SK-N-DZ (cell line): ENCODE data around the gene NTSR2.
A peak's percentile ranks its signal among the peaks of the same experiment; 100 is the strongest.

ENCODE experiments used
- DNase-seq: peaks from one replicate; pipeline ENCODE4 v3.0.0-alpha.2; 2015; ENCODE audit warnings: low spot score

Gene NTSR2

DNA sequence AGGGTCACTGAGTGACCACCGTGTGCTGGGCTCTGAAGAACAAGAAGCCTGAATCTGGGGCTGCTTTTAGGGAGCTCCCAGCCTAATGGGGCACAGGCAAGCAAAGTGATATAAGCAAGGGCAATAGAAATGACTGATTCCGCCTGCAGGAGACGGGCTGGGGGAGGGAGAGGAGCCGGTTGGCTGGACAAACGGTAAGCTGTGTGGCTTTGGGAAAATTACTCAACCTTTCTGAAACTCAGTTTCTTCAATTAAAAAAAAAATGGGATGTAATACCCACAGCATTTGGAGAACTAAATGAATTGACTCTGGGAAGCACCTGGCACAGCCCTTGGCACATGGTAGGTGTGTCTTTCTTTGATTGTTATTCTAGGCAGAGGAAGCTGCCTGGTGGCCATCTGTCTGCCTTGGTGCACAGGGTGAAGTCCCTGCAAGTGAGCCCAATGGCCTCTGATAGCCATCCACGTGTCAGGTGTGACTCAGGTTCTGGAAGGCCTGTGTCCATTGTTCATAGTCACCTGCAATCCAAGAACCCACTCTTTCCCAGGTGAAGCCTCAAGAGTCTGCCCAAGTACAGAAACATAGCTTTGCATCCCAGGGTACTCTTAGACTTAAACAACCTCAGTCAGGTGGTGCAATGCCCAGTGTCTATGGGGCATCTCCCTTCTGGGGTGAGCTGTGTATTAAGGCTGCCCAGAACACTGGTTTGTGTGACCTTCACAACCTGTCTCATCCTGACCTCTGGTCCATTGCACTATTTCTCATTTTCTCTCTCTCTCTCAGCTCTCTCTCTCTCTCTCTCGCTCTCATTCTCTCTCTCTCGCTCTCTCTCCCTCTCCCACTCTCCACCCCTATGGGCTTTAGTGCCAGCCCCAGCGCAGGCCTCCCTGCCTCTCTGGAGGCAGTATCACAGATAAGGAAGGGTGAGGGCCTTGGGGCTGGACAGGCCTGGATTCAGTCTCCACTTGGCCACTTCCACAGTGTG, 30.0 kb upstream of the NTSR2 start:
- no peak for DNase-seq

DNA sequence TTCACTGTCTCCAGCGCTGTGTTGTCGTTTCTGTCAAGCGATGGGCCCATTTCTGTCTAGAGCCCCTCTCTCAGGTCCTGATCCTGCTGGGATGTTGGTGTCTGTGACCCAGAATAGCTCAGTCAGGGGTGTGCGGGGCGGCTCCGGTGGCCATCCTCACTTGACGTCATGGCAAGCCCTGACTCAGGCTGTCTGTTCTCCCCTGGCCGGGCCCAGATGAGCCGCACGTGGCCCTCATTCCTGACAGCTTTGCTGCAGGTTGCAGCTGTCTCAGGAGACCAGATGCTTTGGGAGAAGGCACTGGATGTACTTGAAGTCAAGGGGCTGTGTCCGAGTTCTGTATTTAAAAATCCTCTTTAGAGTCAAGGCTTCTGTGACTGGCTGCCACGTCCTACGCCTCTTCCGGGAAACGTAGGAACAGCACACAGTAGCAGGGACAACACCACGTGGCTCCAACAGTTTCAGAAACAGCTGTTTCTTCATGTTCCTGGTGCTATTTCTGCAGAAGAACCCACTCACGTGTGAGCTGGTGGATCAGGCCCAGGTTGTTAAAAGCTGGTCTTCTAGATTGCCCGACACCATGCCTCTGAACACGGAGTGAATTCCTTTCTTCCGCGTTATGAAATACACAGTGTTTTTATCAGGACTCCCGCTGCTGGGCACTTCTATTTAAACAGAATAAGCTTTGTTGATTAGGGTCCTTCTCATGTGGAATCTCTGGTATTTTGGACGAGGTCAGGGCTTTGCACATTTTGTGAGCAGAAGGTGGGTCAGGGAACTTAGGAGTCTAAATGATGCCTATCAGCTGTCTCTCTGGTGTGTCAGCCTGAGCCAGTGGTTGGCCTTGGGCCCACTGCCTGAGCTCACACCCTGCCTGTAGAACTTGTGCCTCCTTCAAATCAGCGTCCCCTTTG, 28.3 kb upstream of the NTSR2 start:
- peak; percentile 36 for DNase-seq

DNA sequence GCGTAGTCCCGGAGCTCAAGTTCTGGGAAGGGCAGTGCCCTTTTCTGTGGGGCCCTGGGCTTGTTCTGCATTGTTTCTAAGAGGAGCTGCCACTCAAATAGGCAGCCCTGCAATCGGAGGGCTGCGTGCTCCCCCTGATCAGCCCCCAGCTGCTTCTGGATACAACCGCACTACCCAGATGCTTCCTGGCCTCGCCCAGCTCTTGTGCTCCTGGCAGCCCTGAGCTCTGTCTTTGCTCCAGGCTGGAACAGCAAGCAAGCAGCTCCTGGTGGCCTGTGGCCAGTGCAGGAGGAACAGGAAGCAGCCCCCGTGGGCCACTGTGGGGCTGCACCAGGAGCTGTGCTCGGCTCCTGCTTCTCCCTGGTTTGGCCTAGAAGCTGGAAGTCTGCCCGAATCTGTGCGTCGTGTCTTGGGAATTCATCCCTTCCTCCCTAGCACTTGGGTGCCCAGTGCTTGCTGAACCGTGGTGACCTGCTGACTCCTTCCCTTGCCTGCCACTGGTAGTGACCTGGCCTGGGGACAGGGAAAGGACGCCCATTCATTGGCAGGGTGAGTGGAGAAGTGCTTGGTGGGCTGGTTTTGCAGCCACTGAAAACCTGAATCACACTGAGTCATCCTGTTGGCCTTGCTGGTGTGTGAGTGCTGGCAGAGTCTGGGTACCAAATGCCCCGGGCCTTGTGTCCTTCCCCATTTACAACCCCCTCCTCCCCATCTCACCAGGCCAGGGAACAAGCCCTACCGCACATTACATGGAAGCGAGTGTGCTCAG, 27.3 kb upstream of the NTSR2 start:
- peak; percentile 38 for DNase-seq

DNA sequence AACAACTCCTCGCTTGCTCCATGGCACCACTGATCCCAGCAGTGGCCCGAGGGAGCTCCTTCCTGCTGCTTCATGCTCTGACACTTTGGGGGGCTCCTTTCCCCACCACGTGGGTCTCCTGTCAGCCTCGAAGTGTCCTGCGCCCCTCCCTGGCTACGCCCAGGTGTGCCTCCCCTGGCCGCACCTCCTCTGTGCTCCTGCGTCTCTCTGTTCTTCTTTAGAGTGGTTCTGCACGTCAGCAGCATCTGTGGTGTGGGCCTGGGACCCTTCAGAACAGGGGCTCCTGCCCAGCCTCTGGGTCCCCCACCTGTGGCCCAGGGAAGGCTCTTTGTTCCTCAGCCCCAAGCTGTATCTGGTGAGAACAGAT, 26.7 kb upstream of the NTSR2 start:
- no peak for DNase-seq

DNA sequence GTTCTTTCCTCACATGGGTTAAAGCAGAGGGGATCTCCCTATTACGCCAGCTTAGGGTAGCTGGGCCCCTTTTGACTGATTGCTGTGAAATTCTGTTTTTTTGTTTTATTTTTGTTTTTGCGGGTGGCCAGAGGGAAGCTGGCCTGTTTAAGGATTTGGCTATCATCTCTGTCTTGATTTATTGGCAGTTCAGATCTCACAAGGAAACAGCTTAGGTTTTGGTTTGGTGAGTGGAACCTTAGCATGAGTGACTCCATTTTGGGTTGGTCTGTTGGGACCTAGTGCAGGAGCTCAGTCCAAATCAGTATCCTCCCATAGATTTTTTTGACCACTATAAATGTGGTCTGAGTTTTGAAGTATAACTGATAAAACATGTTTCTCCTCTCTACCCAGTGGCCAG, 25.6 kb upstream of the NTSR2 start:
- no peak for DNase-seq

DNA sequence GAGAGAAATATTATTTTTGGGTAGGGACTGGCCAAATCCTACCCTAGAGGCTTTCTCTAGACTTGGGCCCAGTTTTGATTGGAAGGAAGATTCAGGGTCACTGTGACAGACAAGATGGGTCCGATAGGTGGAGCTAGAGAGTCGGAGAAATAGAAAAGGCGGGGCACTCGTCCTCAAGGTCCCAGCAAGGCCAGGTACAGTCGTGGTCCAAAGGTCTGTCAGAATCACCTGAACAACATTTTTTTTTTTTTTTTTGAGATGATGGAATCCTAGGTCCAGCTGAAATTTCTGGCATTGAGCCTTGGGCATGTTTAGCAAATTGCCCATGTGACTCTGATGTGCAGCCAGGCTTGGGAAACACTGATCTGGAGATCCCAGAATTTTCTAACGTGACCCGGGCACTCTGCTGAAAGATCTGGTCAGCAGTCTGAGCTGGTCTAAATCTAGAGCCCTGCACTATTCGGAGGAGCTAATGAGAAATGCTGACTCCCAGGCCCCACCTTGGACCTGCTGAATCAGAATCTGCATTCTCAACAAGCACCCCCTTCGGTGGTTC, 23.0 kb upstream of the NTSR2 start:
- DNase-seq = peak; percentile 71

DNA sequence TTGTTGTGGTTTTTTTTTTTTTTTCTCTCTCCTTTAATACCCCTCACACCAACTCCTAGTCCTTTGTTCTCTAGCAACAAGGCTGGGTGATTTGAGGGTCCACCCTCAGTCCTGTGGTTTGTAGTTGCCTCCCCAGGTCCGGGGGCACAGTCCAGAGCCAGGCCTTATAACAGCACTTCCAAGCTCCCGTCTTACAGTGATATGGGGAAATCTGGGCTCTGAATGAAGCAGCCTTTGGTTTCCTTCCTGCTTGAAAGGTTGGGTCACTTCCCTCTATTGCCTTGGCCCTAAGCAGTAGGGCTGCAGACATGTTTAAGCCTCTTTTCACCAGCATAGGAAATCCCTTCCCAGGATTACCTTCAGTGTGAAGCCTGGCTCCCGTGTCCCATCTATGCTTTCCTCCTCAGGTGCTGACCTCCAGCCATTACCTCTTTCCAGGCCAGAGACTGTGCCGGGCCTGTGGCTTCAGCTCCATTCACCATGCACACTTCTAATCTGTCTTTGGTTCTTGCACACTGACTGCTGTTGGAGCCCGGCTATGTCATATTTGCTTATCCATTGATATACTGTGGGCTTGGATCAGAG, 21.2 kb upstream of the NTSR2 start:
- DNase-seq = no peak

DNA sequence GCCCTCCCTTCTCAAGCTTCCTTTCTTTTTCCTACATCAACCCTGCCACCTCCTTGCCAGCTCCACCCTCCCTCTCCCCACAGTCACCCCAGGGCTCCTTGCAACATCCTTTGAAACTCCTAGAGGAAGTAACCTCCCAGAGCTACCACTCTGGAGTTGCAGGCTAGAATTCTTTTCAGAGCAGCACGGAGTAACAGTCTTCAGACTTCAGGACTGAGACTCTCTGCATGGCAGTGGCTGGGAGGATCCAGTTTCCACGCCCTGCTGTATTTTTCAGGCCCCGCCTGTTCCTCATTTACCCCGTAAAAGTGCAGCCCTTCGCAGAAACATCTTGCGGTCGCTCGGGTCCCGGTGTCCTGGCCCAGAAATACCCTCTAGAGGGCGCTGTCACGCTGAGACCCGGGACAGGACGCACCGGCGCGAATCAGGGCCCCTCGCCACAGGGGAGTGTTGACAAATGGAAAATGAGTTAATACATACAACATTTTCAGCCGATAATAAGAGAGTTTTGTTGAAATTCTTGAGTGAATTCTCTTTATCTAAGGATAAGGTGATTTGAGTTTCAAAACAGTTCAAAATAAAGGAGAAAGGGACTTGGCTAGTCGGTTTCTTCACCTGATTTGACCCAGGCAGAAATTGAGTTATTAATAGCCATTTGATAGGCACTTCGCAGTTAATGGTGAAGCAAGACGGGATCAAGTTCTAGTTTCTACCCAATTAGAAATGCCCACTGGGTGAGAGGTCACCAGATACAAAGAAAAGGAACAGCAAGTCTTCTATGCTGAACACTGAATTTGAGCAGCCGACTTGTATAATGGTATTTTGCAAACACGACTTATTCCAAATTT, 18.5 kb upstream of the NTSR2 start:
- peak; percentile 64 for DNase-seq

DNA sequence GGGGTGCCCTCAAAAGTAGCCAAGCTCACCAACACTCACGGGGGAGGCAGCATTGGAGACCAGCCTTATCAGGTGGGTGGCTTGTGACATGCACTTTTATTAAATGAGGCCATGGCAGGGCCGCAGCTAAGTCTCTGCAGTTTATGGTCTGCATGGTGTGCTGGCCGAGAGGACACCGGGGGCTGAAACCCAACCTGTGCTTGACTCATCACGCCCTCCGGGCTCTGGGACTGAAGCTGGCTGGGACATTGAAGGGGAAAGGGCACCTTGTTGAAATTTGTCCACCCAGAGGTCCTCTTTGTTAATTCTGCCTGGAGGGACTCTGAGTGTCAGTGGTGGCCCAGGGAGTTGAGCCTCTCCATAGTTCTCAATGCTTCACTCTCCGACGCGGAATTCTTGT, 17.7 kb upstream of the NTSR2 start:
- DNase-seq = no peak

DNA sequence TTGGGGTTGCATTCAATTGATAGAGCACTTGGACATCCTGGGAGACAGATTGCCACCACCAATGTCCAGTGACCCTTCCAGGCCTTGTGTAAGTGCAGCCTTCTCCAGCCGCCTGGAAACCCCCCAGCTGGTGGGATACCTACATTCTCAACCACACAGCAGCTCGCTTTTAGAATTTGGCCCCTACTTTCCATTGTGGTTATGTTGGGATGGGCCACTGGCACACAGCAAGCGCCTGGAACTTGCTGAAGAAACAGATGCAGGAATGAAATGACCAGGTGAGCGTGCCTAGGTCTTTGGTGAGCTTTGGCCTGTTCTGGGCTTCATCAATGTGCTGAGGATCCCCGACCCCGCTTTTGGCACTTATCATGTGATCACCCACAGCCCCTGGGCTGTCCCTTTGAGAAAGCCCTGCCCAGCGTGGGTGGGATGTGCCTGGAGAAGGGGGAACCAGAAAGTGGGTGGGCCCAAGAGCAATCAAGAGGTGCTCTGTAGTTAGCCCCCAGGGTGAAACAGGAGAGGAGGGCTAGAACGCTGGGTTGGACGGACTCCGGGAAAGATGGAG, 16.0 kb upstream of the NTSR2 start:
- no peak for DNase-seq

DNA sequence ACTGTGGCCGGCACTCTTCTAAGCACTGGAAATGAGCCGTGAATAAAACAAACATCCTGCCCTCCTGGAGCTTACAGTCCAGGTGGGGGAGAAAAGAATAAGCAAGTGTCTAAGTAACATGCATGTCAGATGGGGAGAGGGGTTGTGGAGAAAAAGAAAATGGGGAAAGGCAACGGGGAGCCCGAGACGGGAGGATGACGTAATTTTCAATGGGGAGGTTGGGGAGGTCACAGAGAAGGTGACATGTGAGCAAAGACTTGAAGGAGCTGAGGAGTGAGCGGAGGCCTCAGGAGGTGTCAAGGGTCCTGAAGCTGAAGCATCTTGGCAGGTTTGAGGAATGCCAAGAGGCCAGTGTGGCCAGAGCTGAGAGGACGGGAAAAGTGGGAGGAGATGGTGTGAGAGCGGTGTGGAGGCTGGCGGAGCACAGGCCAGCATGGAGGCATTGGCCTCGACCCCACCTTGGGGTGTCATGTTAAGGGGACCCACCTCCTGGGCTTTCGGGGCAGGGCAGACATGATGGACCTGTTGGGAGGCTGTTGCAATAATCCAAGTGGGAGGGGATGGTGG, 15.0 kb upstream of the NTSR2 start:
- DNase-seq = no peak

DNA sequence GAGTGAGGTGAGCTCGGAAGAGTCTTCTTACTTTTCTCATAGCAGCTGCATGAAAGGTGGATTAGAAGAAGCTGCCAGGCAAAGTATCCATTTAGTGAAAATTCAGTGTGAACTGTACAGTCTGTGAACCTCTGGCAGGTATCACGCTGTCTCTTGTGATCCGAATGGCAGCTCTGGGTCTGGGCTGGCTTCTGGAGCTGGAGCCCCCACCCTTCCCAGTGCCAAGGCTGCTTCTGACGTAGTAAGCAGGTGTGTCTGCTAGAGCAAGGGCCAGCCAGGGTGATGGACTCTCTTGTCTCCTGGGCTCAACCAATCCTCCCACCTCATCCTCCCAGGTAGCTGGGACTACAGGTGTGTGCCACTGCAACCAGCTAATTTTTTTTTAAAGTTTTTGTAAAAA, 14.0 kb upstream of the NTSR2 start:
- DNase-seq = no peak

DNA sequence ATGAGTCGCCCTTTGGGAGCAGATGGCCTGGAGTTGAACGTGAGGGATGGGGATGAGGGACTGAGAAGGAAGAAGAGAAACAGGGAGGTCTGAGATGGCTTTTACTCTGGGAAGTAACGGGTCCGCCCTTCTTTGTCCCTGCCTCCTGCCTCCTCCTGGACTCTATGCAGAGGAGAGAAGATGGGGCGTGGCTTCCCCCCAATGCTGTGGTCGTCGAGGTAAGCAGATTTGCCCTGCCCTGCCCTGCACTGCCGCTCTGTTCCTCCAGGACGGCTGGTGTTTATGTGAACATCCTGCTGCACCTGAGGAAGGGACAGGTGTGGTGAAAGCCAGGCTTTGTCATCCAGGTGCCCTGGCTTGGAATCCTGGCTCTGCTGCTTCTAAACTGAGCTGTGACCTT, 13.5 kb upstream of the NTSR2 start:
- DNase-seq = no peak

DNA sequence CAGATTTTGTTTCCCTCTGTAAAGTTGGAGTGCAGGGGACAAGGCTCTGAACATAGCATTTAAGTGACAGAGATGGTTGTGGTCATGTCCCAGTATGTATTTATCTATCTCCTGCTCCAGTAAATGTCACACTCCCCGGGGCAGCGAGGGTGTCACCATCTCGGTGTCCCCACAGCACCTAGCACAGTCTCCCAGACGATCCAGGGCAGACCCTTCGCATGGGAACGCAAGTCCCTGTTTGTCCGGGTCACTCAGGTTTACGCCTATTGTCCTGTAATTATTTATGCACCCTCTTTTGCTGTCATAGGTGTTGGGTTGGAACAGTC, 12.6 kb upstream of the NTSR2 start:
- no peak for DNase-seq

DNA sequence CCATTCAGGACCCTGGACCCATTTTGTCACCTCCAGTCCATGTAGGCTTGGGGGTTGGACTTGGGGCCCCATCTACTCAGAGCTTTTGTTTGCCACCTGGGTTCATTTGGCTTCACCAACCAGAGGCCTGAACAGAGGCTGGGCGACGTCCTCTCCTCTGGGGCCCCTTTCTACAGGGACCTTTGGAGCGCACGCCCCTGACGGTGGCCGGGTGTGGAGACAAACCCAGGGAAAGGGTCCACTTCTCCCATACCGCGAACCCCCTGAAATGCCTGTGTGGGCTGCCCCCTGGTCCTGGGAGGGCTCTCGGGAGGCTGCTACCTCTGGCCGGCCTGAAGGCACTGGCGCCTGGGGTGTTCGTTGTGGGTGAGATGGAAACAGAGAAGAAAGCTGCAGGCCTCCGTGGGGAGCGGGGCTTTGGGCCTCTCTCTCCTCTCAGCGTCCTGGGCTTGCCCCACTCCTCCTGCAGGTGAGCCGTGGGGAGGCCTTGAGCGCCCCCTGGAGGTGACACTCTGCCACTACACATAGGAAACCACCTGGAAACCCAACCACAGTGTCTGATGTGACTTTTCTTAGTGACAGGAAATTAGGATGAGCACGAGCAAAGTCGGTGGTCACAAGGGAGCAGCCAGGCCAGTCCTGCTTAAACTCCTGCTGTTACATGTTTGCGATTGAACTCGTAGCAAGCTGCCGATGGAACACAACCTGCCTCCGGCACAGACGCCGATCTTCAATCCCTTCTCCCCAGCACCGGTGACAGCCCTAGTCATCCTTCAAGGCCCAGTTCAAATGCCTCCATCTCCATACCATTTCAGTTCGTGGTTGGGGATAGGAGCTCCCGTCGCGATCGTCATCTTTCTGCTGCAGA, 12.0 kb upstream of the NTSR2 start:
- DNase-seq = peak; percentile 77

DNA sequence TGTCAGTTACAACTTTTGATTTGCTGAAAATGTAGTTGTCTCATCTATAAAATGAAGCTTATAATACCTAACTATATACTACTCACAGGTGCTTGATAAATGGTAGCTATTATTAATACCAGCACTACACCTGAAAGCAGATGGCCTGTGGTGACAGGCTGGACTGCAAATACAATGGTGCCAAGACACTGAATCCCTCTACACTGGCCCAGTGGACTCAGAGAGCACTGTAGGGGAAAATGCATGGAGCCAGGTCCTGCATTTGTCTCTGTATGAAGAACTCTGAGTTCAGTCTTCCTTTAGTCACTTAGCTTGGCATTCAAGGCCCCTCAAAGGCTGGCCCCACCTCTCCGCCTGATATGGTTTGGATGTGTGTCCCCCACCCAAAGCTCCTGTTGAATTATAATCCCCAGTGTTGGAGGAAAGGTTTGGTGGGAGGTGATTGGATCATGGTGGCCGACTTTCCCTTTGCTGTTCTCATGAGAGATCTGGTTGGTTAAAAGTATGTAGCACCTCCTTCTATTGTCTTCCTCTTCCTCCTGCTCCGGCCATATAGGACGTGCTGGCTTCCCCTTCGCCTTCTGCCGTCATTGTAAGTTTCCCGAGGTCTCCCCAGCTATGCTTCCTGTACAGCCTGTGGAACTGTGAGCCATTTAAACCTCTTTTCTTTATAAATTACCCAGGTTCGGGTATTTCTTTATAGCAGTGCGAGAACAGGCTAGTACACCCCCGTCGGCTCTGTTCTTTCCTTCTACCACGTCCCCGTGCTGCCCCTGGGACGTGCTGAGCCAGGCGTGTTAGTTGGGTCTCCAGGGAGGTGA, 11.1 kb upstream of the NTSR2 start:
- peak; percentile 79 for DNase-seq

DNA sequence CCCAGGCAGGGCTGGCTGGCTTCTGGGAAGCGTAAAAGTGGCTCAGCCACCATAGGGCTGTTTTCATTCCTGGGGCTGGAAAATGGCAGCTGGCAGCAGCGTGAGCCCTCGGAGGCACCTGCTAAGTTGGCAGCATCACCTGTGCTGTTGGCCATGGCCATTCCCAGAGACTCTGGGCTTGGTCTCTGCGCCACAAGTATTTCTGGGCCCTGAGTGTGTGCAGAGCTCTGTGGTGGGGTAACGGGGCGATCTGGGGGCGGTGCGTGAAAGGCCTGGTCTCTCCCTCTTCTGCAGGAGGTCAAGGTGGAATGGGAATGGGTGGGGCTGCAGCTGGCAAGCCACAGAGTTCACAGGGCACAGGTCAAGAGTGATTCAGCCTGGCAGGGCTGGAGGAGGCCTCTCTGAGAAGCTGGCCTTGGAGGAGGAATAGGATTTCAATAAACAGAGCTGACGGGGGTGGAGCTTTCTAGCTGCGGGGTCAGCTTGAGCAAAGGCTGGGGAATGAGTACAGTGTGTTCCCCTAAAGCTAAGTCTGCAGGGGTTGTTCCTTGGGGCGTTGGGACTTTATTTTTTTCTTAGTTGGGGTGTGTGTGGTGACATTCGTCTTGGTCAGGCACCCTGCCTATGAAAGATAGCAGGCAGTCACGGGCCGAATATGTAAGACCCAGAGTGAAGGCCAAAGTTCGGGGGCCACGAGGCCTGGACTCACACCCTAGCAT, 10.3 kb upstream of the NTSR2 start:
- no peak for DNase-seq
